Uterine smooth muscle cell (primary cell): Measurements from ENCODE around the gene SPP1. TPM values are rescaled to one million over a fixed set of nuclear protein-coding genes. Genes with fewer than 3 reads are reported as not detected.

Source experiments
- total RNA-seq: library from RNA; depleted of rRNA; stranded (reverse); fragments of >200 nt; gene quantifications from 2 replicates; pipeline ENCODE4 v1.2.3, GENCODE V29; 2014

The SPP1 gene
- total RNA-seq = 58.1 and 68.2 TPM in 2 replicates

GRCh38 chr4:87975466-87975865, at the start of gene SPP1:
TSS of gene SPP1 (plus strand) at chr4:87975714. CDS start at chr4:87976896, 1,182 bp downstream.

GRCh38 chr4:88007304-88008121, 32.0 kb downstream of the SPP1 start, which contains the start of gene PKD2:
TSS of gene PKD2 (plus strand) at chr4:88007635. CDS start at chr4:88007734, 99 bp downstream.

Other genes with a start within 250 kb of the SPP1 start
- gene IBSP, start 176.2 kb upstream of the SPP1 start, total RNA-seq = not detected in 2 replicates
- gene MEPE, start 142.7 kb upstream of the SPP1 start, total RNA-seq = not detected in 2 replicates
- 88.0 and 121 TPM in 2 replicates for gene PKD2, start 31.9 kb downstream of the SPP1 start, total RNA-seq
- gene ABCG2, start 182.9 kb downstream of the SPP1 start, total RNA-seq = 2.3 and 3.0 TPM in 2 replicates